ENCODE data around the gene CADPS2.

The CADPS2 gene

DNA sequence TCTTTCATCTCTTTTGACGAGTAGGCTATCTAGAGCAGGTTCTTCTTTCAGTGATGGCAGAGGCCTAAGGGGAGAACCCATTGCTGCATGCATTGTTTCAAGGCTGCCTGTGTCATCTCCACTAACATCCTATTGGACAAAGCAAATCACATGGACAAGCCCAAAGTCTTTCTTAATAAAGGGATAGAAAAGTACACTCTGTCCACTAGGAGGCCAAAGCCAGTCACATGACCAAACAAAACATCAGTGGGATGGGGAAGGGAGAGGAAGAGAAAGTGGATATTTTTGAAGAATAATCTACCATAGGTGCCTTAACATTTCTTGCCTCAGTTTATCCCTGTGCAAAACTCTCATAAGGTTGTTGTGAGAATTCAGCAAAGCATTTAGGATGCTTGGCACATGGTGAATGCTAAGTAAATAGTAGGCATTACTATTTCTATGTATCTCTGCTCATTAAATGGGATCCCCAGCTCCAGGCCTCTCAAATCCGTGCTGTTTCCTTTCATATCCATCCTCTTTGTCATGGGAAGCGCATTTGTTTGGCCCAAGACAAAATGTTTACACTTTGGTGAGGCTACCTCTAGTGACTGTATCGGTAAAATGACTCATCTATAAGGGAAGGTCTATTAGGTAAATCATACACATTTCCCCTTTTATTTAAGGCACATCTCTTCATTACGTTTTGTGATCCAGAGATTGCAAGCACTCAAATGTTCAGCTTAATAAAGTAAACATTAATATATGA is 16.7 kb upstream of the CADPS2 start:
- ATAC-seq: peak; percentile 84

DNA sequence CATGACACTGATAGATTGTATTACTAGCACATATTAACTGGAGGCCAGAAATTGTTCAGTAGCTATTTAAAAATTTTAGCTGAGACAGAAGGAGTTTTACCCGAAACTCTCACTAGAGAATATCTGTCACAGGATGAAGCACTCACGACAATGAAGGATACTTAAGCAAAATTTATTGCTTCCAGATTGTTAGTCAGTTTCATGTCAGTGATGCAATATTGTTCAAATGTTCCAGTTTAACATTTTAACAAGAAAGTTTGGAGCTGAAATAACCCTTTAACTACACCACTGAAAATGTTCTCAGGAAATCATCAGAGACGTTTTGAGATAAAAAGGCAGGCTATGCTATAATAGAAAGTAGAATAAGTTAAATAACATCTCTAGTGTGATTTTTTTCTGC is 15.0 kb upstream of the CADPS2 start:
- no peak for TF ChIP-seq ZFP30 (CRISPR knock-in tag; IDR thresholded peaks at IDR 0.05)
- TF ChIP-seq TOX (CRISPR knock-in tag; IDR thresholded peaks at IDR 0.05; ENCODE audit: borderline replicate concordance): no peak
- no peak for TF ChIP-seq ZNF565 (CRISPR knock-in tag; conservative IDR thresholded peaks at IDR 0.05; ENCODE audit: low read depth)
- no peak for TF ChIP-seq OSR1 (CRISPR knock-in tag; IDR thresholded peaks at IDR 0.05)
- TF ChIP-seq ISL1 (CRISPR knock-in tag; IDR thresholded peaks at IDR 0.05): no peak
- TF ChIP-seq ARNTL (CRISPR knock-in tag; IDR thresholded peaks at IDR 0.05; ENCODE audit: borderline replicate concordance, low read depth): no peak
- TF ChIP-seq, protein P1, sequence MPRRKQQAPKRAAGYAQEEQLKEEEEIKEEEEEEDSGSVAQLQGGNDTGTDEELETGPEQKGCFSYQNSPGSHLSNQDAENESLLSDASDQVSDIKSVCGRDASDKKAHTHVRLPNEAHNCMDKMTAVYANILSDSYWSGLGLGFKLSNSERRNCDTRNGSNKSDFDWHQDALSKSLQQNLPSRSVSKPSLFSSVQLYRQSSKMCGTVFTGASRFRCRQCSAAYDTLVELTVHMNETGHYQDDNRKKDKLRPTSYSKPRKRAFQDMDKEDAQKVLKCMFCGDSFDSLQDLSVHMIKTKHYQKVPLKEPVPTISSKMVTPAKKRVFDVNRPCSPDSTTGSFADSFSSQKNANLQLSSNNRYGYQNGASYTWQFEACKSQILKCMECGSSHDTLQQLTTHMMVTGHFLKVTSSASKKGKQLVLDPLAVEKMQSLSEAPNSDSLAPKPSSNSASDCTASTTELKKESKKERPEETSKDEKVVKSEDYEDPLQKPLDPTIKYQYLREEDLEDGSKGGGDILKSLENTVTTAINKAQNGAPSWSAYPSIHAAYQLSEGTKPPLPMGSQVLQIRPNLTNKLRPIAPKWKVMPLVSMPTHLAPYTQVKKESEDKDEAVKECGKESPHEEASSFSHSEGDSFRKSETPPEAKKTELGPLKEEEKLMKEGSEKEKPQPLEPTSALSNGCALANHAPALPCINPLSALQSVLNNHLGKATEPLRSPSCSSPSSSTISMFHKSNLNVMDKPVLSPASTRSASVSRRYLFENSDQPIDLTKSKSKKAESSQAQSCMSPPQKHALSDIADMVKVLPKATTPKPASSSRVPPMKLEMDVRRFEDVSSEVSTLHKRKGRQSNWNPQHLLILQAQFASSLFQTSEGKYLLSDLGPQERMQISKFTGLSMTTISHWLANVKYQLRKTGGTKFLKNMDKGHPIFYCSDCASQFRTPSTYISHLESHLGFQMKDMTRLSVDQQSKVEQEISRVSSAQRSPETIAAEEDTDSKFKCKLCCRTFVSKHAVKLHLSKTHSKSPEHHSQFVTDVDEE (CRISPR knock-in tag; IDR thresholded peaks at IDR 0.05): no peak
- TF ChIP-seq, protein P2, sequence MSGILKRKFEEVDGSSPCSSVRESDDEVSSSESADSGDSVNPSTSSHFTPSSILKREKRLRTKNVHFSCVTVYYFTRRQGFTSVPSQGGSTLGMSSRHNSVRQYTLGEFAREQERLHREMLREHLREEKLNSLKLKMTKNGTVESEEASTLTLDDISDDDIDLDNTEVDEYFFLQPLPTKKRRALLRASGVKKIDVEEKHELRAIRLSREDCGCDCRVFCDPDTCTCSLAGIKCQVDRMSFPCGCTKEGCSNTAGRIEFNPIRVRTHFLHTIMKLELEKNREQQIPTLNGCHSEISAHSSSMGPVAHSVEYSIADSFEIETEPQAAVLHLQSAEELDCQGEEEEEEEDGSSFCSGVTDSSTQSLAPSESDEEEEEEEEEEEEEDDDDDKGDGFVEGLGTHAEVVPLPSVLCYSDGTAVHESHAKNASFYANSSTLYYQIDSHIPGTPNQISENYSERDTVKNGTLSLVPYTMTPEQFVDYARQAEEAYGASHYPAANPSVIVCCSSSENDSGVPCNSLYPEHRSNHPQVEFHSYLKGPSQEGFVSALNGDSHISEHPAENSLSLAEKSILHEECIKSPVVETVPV (CRISPR knock-in tag; IDR thresholded peaks at IDR 0.05): no peak
- TF ChIP-seq, protein P3, sequence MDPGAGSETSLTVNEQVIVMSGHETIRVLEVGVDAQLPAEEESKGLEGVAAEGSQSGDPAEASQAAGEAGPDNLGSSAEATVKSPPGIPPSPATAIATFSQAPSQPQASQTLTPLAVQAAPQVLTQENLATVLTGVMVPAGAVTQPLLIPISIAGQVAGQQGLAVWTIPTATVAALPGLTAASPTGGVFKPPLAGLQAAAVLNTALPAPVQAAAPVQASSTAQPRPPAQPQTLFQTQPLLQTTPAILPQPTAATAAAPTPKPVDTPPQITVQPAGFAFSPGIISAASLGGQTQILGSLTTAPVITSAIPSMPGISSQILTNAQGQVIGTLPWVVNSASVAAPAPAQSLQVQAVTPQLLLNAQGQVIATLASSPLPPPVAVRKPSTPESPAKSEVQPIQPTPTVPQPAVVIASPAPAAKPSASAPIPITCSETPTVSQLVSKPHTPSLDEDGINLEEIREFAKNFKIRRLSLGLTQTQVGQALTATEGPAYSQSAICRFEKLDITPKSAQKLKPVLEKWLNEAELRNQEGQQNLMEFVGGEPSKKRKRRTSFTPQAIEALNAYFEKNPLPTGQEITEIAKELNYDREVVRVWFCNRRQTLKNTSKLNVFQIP (CRISPR knock-in tag; IDR thresholded peaks at IDR 0.05; ENCODE audit: borderline replicate concordance, low read depth): no peak
- ATAC-seq: no peak

More for the DNA sequence above, 16.7 kb upstream of the CADPS2 start:
- TF ChIP-seq ISL1 (CRISPR knock-in tag; IDR thresholded peaks at IDR 0.05) (no peak), ZNF70 (CRISPR knock-in tag; IDR thresholded peaks at IDR 0.05) (no peak), BACH2 (CRISPR knock-in tag; IDR thresholded peaks at IDR 0.05; ENCODE audit: borderline replicate concordance) (no peak), TOX (CRISPR knock-in tag; IDR thresholded peaks at IDR 0.05; ENCODE audit: borderline replicate concordance) (no peak), SNAI2 (CRISPR knock-in tag; IDR thresholded peaks at IDR 0.05) (no peak)

DNA sequence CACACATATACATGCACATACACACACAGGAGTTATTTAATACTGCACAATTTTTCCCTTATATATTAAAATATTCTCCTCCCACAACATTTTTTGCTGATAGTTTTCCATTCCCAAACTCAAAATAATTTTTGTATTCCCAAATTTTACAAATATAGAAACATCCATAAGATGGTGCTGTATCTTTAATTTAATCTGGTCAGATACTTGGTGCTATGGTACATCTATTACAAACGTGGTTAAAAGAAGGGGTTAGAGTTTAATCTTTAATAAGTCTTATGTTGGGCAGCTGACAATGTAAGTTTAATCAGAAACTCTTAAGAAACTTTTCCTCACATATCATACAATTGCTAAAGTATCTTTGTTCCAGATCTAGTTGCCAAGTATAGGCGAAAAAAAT is 10.2 kb upstream of the CADPS2 start:
- TF ChIP-seq ZFP3 (CRISPR knock-in tag; IDR thresholded peaks at IDR 0.05) (no peak), ESRRG (CRISPR knock-in tag; IDR thresholded peaks at IDR 0.05) (no peak), BACH2 (CRISPR knock-in tag; IDR thresholded peaks at IDR 0.05; ENCODE audit: borderline replicate concordance) (no peak), ZFP30 (CRISPR knock-in tag; IDR thresholded peaks at IDR 0.05) (no peak)
- TF ChIP-seq, protein P1 (CRISPR knock-in tag; IDR thresholded peaks at IDR 0.05): no peak

DNA sequence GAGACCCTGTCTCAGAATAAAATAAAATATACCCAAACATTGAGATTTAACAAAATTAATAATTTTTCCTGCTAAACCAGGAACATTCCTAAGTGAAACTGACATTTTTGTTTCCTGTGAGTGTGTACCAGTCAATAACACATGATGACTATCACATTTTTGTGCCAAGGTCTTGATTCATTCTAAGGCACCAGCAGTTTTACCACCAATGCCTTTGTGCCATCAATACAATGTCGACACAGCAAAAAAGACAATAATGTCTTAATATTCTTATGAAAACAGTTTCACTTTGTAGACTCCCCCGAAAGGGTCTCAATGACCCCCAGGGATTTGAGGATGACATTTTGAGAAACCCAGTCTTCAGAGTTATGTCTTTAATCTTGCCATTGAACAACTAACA is 7.2 kb upstream of the CADPS2 start:
- TF ChIP-seq SNAI2 (CRISPR knock-in tag; IDR thresholded peaks at IDR 0.05) (no peak), ZNF565 (CRISPR knock-in tag; conservative IDR thresholded peaks at IDR 0.05; ENCODE audit: low read depth) (no peak), ZC3H10 (CRISPR knock-in tag; IDR thresholded peaks at IDR 0.05) (no peak), ZNF8 (CRISPR knock-in tag; IDR thresholded peaks at IDR 0.05) (no peak), GLIS3 (CRISPR knock-in tag; IDR thresholded peaks at IDR 0.05) (no peak), ZNF70 (CRISPR knock-in tag; IDR thresholded peaks at IDR 0.05) (no peak), ESRRG (CRISPR knock-in tag; IDR thresholded peaks at IDR 0.05) (no peak), ZFP30 (CRISPR knock-in tag; IDR thresholded peaks at IDR 0.05) (no peak), RARB (CRISPR knock-in tag; IDR thresholded peaks at IDR 0.05) (no peak), BACH2 (CRISPR knock-in tag; IDR thresholded peaks at IDR 0.05; ENCODE audit: borderline replicate concordance) (no peak), ISL1 (CRISPR knock-in tag; IDR thresholded peaks at IDR 0.05) (no peak)
- TF ChIP-seq, protein P2 (CRISPR knock-in tag; IDR thresholded peaks at IDR 0.05): no peak
- TF ChIP-seq, protein P1 (CRISPR knock-in tag; IDR thresholded peaks at IDR 0.05): no peak
- TF ChIP-seq, protein P4, sequence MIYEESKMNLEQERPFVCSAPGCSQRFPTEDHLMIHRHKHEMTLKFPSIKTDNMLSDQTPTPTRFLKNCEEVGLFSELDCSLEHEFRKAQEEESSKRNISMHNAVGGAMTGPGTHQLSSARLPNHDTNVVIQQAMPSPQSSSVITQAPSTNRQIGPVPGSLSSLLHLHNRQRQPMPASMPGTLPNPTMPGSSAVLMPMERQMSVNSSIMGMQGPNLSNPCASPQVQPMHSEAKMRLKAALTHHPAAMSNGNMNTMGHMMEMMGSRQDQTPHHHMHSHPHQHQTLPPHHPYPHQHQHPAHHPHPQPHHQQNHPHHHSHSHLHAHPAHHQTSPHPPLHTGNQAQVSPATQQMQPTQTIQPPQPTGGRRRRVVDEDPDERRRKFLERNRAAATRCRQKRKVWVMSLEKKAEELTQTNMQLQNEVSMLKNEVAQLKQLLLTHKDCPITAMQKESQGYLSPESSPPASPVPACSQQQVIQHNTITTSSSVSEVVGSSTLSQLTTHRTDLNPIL (CRISPR knock-in tag; IDR thresholded peaks at IDR 0.05; ENCODE audit: low read depth): no peak
- no peak for ATAC-seq

More for the DNA sequence above, 10.2 kb upstream of the CADPS2 start:
- ATAC-seq: no peak

Data from SK-N-SH treated with all-trans-retinoic acid at 6 μM for 48 hours (cell line).